ENCODE measurements around the gene KCNH3. TPM values are rescaled to one million over a fixed set of nuclear protein-coding genes. Genes with fewer than 3 reads are reported as not detected.

The KCNH3 gene
- total RNA-seq, 2 experiments from 2014 or later: 0.06 to 0.57 TPM

- Histone ChIP-seq H3K9me3 (ENCODE audit: low read length) (no peaks in the 10 kb centered on the region), H3K4me3 (ENCODE audit: low read depth, low read length, poor library complexity, severe bottlenecking) (no peak overlapping the region), H3K4me1 (ENCODE audit: insufficient read depth, low read length, poor library complexity, severe bottlenecking) (peaks cover 19% of the 10 kb centered on the region), H3K27ac (ENCODE audit: low read depth, low read length, poor library complexity, severe bottlenecking) (no peak overlapping the region), H4K20me1 (ENCODE audit: insufficient read depth, low read length) (no peaks in the 10 kb centered on the region), H3K4me2 (ENCODE audit: low read length) (no peak overlapping the region), H3K36me3 (ENCODE audit: insufficient read depth, low read length) (peaks cover 22% of the 10 kb centered on the region), H2AFZ (ENCODE audit: low read length) (no peak overlapping the region), H3K79me2 (ENCODE audit: insufficient read depth, low read depth, low read length) (no peaks in the 10 kb centered on the region), H3K9me2 (ENCODE audit: insufficient read depth, low read length) (no peaks in the 10 kb centered on the region)
- ChIA-PET POLR2A (interaction anchor here (0.6 to 1.5 kb wide), 7 partner anchors 10 to 331 kb away, joined by 3 to 5 read pairs (median 3); partner anchors contain the start of gene TROAP), CTCF (ENCODE audit: unreplicated experiment) (interaction anchor here (0.7 to 1.5 kb wide), 4 partner anchors 23 to 197 kb away, joined by 3 to 4 read pairs (median 4); no protein-coding TSS in a partner anchor)
- intact Hi-C loops (cut with micrococcal nuclease; ENCODE audit: unreplicated experiment): loop anchor here (1.0 to 5.0 kb wide), 3 partner anchors 27 to 195 kb away; partner anchors contain the start of gene PRPF40B
- no TSS peak for BruUV-seq (replicated peaks)
- TF ChIP-seq, protein P1, sequence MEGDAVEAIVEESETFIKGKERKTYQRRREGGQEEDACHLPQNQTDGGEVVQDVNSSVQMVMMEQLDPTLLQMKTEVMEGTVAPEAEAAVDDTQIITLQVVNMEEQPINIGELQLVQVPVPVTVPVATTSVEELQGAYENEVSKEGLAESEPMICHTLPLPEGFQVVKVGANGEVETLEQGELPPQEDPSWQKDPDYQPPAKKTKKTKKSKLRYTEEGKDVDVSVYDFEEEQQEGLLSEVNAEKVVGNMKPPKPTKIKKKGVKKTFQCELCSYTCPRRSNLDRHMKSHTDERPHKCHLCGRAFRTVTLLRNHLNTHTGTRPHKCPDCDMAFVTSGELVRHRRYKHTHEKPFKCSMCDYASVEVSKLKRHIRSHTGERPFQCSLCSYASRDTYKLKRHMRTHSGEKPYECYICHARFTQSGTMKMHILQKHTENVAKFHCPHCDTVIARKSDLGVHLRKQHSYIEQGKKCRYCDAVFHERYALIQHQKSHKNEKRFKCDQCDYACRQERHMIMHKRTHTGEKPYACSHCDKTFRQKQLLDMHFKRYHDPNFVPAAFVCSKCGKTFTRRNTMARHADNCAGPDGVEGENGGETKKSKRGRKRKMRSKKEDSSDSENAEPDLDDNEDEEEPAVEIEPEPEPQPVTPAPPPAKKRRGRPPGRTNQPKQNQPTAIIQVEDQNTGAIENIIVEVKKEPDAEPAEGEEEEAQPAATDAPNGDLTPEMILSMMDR (conservative IDR thresholded peaks at IDR 0.05; ENCODE audit: low read length): peak; percentile 94
- no peak for TF ChIP-seq EZH2phosphoT487 (IDR thresholded peaks at IDR 0.05; ENCODE audit: borderline replicate concordance, low read depth, low read length)
- DNase-seq (ENCODE audit: low spot score): peak; percentile 81
These were observed 14.8 kb downstream of the KCNH3 start for GRCh38 chr12:49553512-49554088.

GRCh38 chr12:49554266-49554665, 15.4 kb downstream of the KCNH3 start:
- Histone ChIP-seq H3K27ac (ENCODE audit: low read depth, low read length, poor library complexity, severe bottlenecking) (no peak overlapping the region), H3K79me2 (ENCODE audit: insufficient read depth, low read depth, low read length) (no peaks in the 10 kb centered on the region), H2AFZ (ENCODE audit: low read length) (no peak overlapping the region), H3K9me2 (ENCODE audit: insufficient read depth, low read length) (no peaks in the 10 kb centered on the region), H4K20me1 (ENCODE audit: insufficient read depth, low read length) (no peaks in the 10 kb centered on the region), H3K4me1 (ENCODE audit: insufficient read depth, low read length, poor library complexity, severe bottlenecking) (peaks cover 19% of the 10 kb centered on the region), H3K36me3 (ENCODE audit: insufficient read depth, low read length) (peaks cover 29% of the 10 kb centered on the region), H3K4me2 (ENCODE audit: low read length) (no peak overlapping the region), H3K9me3 (ENCODE audit: low read length) (no peaks in the 10 kb centered on the region), H3K4me3 (ENCODE audit: low read depth, low read length, poor library complexity, severe bottlenecking) (no peak overlapping the region)
- intact Hi-C loops (cut with micrococcal nuclease; ENCODE audit: unreplicated experiment): loop anchor here (5.0 kb wide), 1 partner anchor 68 kb away; the partner anchor contains the start of gene PRPF40B
- TF ChIP-seq, protein P1 (conservative IDR thresholded peaks at IDR 0.05; ENCODE audit: low read length): no peak
- no peak for TF ChIP-seq EZH2phosphoT487 (IDR thresholded peaks at IDR 0.05; ENCODE audit: borderline replicate concordance, low read depth, low read length)
- BruUV-seq (replicated peaks): no TSS peak
- POLR2A ChIA-PET: interaction anchor here (0.7 to 1.5 kb wide), 3 partner anchors 11 to 331 kb away, joined by 3 to 5 read pairs (median 3); no protein-coding TSS in a partner anchor
- DNase-seq (ENCODE audit: low spot score): no peak
- CTCF ChIA-PET (ENCODE audit: unreplicated experiment): interaction anchor here (0.9 to 1.5 kb wide), 3 partner anchors 27 to 197 kb away, joined by 4 read pairs; no protein-coding TSS in a partner anchor
